A673 (cell line): Measurements from ENCODE around the gene TAC1. TPM values are rescaled to one million over a fixed set of nuclear protein-coding genes. Genes with fewer than 3 reads are reported as not detected.

Source experiments
- BruUV-seq: library from RNA; stranded (reverse); fragments of 400-500 nt; replicated peaks from 2 replicates; lab custom pipeline; 2021; lab: Mats Ljungman, UMichigan
- CTCF ChIA-PET: fragments of 300-600 bp; sonication (Branson Sonifier 250); formaldehyde crosslinking; loops from one replicate; lab custom pipeline; 2022; ENCODE audit warnings: antibody characterized with exemption; lab: Charles Lee
- POLR2A ChIA-PET: fragments of 300-600 bp; sonication (Branson Sonifier 250); formaldehyde crosslinking; loops from one replicate; lab custom pipeline; 2022; ENCODE audit warnings: antibody characterized with exemption; ENCODE audit not compliant: low non-redundant PET; lab: Charles Lee
- DNase-seq: peaks from one replicate; pipeline ENCODE4 v3.0.0-alpha.2; 2015; ENCODE audit warnings: low spot score
- H3K27ac ChIP-seq: fragments of 200-600 bp; sonication (generic); 2 replicates; pipeline ENCODE4 v1.5.1; 2016; ENCODE audit warnings: mixed run types, low read depth, mild to moderate bottlenecking, mixed read lengths, antibody characterized with exemption, low read length; ENCODE audit not compliant: poor library complexity, severe bottlenecking
- H3K27me3 ChIP-seq: fragments of 200-600 bp; sonication (generic); replicated peaks from 2 replicates; pipeline ENCODE4 v1.6.1; 2017; ENCODE audit warnings: mixed run types, low read depth, mild to moderate bottlenecking, mixed read lengths, antibody characterized with exemption, low read length; ENCODE audit not compliant: insufficient read depth, poor library complexity
- H3K36me3 ChIP-seq: fragments of 200-600 bp; sonication (generic); 2 replicates; pipeline ENCODE4 v1.6.1; 2016; ENCODE audit warnings: mixed run types, mild to moderate bottlenecking, mixed read lengths, antibody characterized with exemption, low read length; ENCODE audit not compliant: insufficient read depth, poor library complexity, severe bottlenecking
- H3K4me1 ChIP-seq: fragments of 200-600 bp; sonication (generic); 2 replicates; pipeline ENCODE4 v1.6.1; 2017; ENCODE audit warnings: mixed run types, mild to moderate bottlenecking, mixed read lengths, antibody characterized with exemption, low read length; ENCODE audit not compliant: insufficient read depth, poor library complexity, severe bottlenecking
- H3K4me3 ChIP-seq: fragments of 200-600 bp; sonication (generic); 2 replicates; pipeline ENCODE4 v1.5.1; 2016; ENCODE audit warnings: low read depth, mixed run types, mild to moderate bottlenecking, mixed read lengths, low read length; ENCODE audit not compliant: poor library complexity, severe bottlenecking
- H3K9me3 ChIP-seq: fragments of 200-600 bp; sonication (generic); 2 replicates; pipeline ENCODE4 v1.6.1; 2016; ENCODE audit warnings: mixed run types, low read depth, mild to moderate bottlenecking, mixed read lengths, antibody characterized with exemption, low read length; ENCODE audit not compliant: poor library complexity, severe bottlenecking
- EZH2 ChIP-seq: fragments of 200-600 bp; sonication (generic); IDR thresholded peaks from 2 replicates; pipeline ENCODE4 v1.6.1; 2017; ENCODE audit warnings: borderline replicate concordance, low read depth, mild to moderate bottlenecking, mixed read lengths, antibody characterized with exemption, low read length; ENCODE audit not compliant: poor library complexity, severe bottlenecking
- intact Hi-C: fragments of 100-400 bp; cut with micrococcal nuclease; formaldehyde crosslinking; loops from one replicate; pipeline ENCODE4 v1.10.0; 2022; ENCODE audit not compliant: unreplicated experiment
- total RNA-seq: library from RNA; stranded (reverse); gene quantifications from 2 replicates; pipeline ENCODE4 v1.2.3, GENCODE V29; 2021
- TF ChIP-seq, protein P1 (sequence below): fragments of 300-800, 200-600 bp; sonication (generic); conservative IDR thresholded peaks from 2 replicates; pipeline ENCODE4 v1.5.1; 2017; ENCODE audit warnings: low read depth, mild to moderate bottlenecking, antibody characterized with exemption, low read length, moderate library complexity, mixed read lengths

Gene TAC1
- total RNA-seq, 1 experiment from 2014 or later: 1.1 TPM

- peaks cover 3% of the 10 kb centered on the region for H3K27me3 ChIP-seq
- intact Hi-C loops: no loop called here
- ChIA-PET CTCF (no interaction called here), POLR2A (no interaction called here)
- H3K27ac ChIP-seq: no peak overlapping the region
- no peaks in the 10 kb centered on the region for H3K9me3 ChIP-seq
- H3K4me1 ChIP-seq: no peaks in the 10 kb centered on the region
- no TSS peak for BruUV-seq
- H3K4me3 ChIP-seq: no peak overlapping the region
- no peaks in the 10 kb centered on the region for H3K36me3 ChIP-seq
- no peak for DNase-seq
- TF ChIP-seq, protein P1, sequence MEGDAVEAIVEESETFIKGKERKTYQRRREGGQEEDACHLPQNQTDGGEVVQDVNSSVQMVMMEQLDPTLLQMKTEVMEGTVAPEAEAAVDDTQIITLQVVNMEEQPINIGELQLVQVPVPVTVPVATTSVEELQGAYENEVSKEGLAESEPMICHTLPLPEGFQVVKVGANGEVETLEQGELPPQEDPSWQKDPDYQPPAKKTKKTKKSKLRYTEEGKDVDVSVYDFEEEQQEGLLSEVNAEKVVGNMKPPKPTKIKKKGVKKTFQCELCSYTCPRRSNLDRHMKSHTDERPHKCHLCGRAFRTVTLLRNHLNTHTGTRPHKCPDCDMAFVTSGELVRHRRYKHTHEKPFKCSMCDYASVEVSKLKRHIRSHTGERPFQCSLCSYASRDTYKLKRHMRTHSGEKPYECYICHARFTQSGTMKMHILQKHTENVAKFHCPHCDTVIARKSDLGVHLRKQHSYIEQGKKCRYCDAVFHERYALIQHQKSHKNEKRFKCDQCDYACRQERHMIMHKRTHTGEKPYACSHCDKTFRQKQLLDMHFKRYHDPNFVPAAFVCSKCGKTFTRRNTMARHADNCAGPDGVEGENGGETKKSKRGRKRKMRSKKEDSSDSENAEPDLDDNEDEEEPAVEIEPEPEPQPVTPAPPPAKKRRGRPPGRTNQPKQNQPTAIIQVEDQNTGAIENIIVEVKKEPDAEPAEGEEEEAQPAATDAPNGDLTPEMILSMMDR: no peak
- TF ChIP-seq EZH2: no peak
Observed at GRCh38 chr7:97752215-97752614, 20.3 kb downstream of the TAC1 start.

DNA sequence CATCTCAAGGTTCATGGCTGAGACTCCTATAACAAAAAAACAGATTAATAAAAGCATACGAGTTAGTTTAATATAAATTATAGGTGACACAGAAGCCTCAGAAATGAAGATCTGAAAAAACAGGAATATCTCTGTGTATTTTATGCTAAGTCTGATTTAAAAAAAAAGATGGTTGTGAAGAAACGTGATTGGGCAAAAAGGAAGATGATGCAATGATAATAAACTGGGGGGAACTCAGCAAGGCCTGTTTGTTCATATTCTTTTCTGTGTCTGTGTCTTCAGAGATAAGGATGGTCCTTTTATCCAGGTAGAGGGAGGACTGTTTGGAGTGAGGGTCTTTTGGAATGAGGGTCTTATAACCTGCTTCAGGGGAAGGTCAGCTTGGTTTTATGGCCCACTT is 25.9 kb downstream of the TAC1 start:
- DNase-seq: no peak
- intact Hi-C loops: no loop called here
- no peaks in the 10 kb centered on the region for H3K9me3 ChIP-seq
- H3K27ac ChIP-seq: no peak overlapping the region
- CTCF ChIA-PET: no interaction called here
- no peaks in the 10 kb centered on the region for H3K4me1 ChIP-seq
- BruUV-seq: no TSS peak
- no peaks in the 10 kb centered on the region for H3K36me3 ChIP-seq
- TF ChIP-seq, protein P1: no peak
- no peak for TF ChIP-seq EZH2
- POLR2A ChIA-PET: no interaction called here
- H3K4me3 ChIP-seq: no peak overlapping the region
- H3K27me3 ChIP-seq: peaks cover 3% of the 10 kb centered on the region

DNA sequence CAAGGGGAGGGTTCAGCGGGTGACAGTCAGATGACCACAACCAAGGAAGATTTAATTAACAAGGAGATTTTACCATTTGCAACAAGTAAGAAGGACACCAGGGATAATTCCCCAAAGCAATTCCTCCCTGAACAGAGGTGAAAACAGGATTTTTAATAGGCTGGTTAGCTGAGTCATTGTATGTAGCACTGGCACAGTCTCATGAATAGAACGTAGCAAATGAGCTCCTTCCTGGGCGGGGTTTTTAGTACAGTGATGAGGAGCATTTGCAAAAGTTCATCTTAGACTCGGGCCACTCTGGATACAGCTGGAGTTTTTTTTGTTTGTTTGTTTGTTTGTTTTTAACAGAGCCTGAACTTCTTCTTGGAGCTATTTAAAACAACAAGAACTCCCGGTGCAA is 39.0 kb downstream of the TAC1 start:
- CTCF ChIA-PET: no interaction called here

More for the DNA sequence above, 39.0 kb downstream of the TAC1 start:
- no peaks in the 10 kb centered on the region for H3K9me3 ChIP-seq
- intact Hi-C loops: no loop called here
- BruUV-seq: no TSS peak
- no peak overlapping the region for H3K4me3 ChIP-seq
- POLR2A ChIA-PET: no interaction called here
- DNase-seq: no peak
- H3K27ac ChIP-seq: no peak overlapping the region
- TF ChIP-seq, protein P1: no peak
- TF ChIP-seq EZH2: no peak
- no peaks in the 10 kb centered on the region for H3K36me3 ChIP-seq
- H3K4me1 ChIP-seq: no peaks in the 10 kb centered on the region
- no peaks in the 10 kb centered on the region for H3K27me3 ChIP-seq
